Right lobe of liver (tissue), 4 donors: Measurements from ENCODE around the gene OSBPL9.

Experiments
- POLR2A ChIP-seq: fragments of 450-650 bp; IDR thresholded peaks from one replicate; pipeline ENCODE4 v1.6.1; 2017; ENCODE audit warnings: antibody characterized with exemption, mild to moderate bottlenecking
- TF ChIP-seq, protein P1 (sequence below), 4 donors: fragments of 200-600 bp in 3 of 4; fragments of 450-650 bp in 1 of 4; IDR thresholded peaks; one replicate each; pipeline versions ENCODE4 v1.5.1 to v1.8.0; 2016 to 2022; ENCODE audit warnings: antibody characterized with exemption in 4 of 4, mild to moderate bottlenecking in 2 of 4
- donor health status: DM: no; HTN: no; CAD: no.
- donor health status: DM: no; HTN: no; CAD: no.
- donor health status: DM: no; HTN: yes; CAD: no.

DNA sequence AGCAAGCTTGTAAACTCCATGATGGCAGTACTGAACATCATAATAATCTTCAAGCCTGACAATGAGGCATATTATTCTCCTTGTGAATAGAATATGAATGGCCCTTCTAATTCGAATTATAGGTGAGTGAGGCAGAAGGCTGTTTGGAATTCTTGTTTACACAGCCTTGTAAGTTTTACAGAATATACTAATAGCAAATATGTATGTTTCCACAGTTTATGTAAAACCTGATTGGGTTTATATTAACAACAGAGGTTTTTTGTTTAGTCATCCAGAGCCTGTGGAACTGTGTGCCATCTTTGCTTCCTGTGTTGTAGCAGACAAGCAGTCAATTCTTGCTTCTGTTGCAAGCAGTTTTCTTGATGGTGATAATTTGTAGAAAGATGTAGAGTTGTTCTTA is 8.0 kb downstream of the OSBPL9 start:
- TF ChIP-seq POLR2A = no peak
- TF ChIP-seq, protein P1, sequence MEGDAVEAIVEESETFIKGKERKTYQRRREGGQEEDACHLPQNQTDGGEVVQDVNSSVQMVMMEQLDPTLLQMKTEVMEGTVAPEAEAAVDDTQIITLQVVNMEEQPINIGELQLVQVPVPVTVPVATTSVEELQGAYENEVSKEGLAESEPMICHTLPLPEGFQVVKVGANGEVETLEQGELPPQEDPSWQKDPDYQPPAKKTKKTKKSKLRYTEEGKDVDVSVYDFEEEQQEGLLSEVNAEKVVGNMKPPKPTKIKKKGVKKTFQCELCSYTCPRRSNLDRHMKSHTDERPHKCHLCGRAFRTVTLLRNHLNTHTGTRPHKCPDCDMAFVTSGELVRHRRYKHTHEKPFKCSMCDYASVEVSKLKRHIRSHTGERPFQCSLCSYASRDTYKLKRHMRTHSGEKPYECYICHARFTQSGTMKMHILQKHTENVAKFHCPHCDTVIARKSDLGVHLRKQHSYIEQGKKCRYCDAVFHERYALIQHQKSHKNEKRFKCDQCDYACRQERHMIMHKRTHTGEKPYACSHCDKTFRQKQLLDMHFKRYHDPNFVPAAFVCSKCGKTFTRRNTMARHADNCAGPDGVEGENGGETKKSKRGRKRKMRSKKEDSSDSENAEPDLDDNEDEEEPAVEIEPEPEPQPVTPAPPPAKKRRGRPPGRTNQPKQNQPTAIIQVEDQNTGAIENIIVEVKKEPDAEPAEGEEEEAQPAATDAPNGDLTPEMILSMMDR (IDR thresholded peaks at IDR 0.05) = no peak
